Measurements from ENCODE around the gene EMCN. TPM values are rescaled to one million over a fixed set of nuclear protein-coding genes. Genes with fewer than 3 reads are reported as not detected.
"Not testable (repeated sequence)": the region's sequence is repeated elsewhere in the genome, so short reads cannot be mapped to it uniquely, and the experiment has no call there.

Gene EMCN
- total RNA-seq, 1 experiment from 2014 or later: not detected

GRCh38 chr4:100533741-100534140 is 15.9 kb upstream of the EMCN start:
- no peak overlapping the region for H3K4me3 Mint-ChIP-seq
- no peaks in the 10 kb centered on the region for H3K27me3 Mint-ChIP-seq (ENCODE audit: low read depth)
- no peak overlapping the region for H3K27ac Mint-ChIP-seq
- no peaks in the 10 kb centered on the region for H3K4me1 Mint-ChIP-seq
- peaks cover 31% of the 10 kb centered on the region for H3K9me3 Mint-ChIP-seq
- ATAC-seq: no peak
- CTCF ChIA-PET: no interaction called here
- no peak for DNase-seq (ENCODE audit: low spot score)
- POLR2A ChIA-PET: no interaction called here
- TF ChIP-seq TEAD4 (CRISPR knock-in tag; IDR thresholded peaks at IDR 0.05) (no peak), E2F5 (CRISPR knock-in tag; IDR thresholded peaks at IDR 0.05) (no peak), NFE2L1 (CRISPR knock-in tag; IDR thresholded peaks at IDR 0.05) (no peak), ZNF317 (CRISPR knock-in tag; IDR thresholded peaks at IDR 0.05; ENCODE audit: borderline replicate concordance, low read depth) (no peak), JUN (CRISPR knock-in tag; IDR thresholded peaks at IDR 0.05) (no peak), FOXJ3 (CRISPR knock-in tag; IDR thresholded peaks at IDR 0.05; ENCODE audit: borderline replicate concordance) (no peak), CREB1 (CRISPR knock-in tag; IDR thresholded peaks at IDR 0.05) (no peak), ZNF423 (CRISPR knock-in tag; IDR thresholded peaks at IDR 0.05) (no peak), ZNF138 (CRISPR knock-in tag; conservative IDR thresholded peaks at IDR 0.05) (no peak), NR2C2 (CRISPR knock-in tag; IDR thresholded peaks at IDR 0.05) (no peak), SMAD4 (CRISPR knock-in tag; IDR thresholded peaks at IDR 0.05) (no peak), RELA (CRISPR knock-in tag; IDR thresholded peaks at IDR 0.05; ENCODE audit: borderline replicate concordance) (no peak), ZNF396 (CRISPR knock-in tag; IDR thresholded peaks at IDR 0.05; ENCODE audit: borderline replicate concordance) (no peak), ATF6 (CRISPR knock-in tag; IDR thresholded peaks at IDR 0.05) (no peak), ESRRA (CRISPR knock-in tag; IDR thresholded peaks at IDR 0.05; ENCODE audit: borderline replicate concordance) (no peak), PRDM15 (CRISPR knock-in tag; IDR thresholded peaks at IDR 0.05) (no peak), KAT7 (CRISPR knock-in tag; IDR thresholded peaks at IDR 0.05; ENCODE audit: borderline replicate concordance) (no peak), ZNF532 (CRISPR knock-in tag; IDR thresholded peaks at IDR 0.05; ENCODE audit: borderline replicate concordance) (no peak)
- peaks cover 4% of the 10 kb centered on the region; the same call in 1 of the 2 replicates for H3K36me3 Mint-ChIP-seq

- H3K4me1 Mint-ChIP-seq; ATAC-seq; H3K27me3 Mint-ChIP-seq (ENCODE audit: low read depth); CTCF ChIA-PET; H3K36me3 Mint-ChIP-seq; H3K4me3 Mint-ChIP-seq; H3K27ac Mint-ChIP-seq; DNase-seq (ENCODE audit: low spot score); POLR2A ChIA-PET: not testable (repeated sequence)
- H3K9me3 Mint-ChIP-seq: peaks cover 30% of the 10 kb centered on the region
Measured at GRCh38 chr4:100530161-100530560, 12.3 kb upstream of the EMCN start.
